IMR-90 (cell line): ENCODE results near the gene ATP8B2. TPM values are rescaled to one million over a fixed set of nuclear protein-coding genes. Genes with fewer than 3 reads are reported as not detected.

Source experiments
- ATAC-seq: fragments of 200-7000 bp; cut with Tn5 transposase; 2 replicates; pipeline ENCODE4 v1.9.1; 2020; ENCODE audit warnings: low read depth, mild to moderate bottlenecking, moderate library complexity
- BruUV-seq: library from RNA; stranded (reverse); fragments of 400-500 nt; replicated peaks from 2 replicates; lab custom pipeline; 2021; lab: Mats Ljungman, UMichigan
- CTCF ChIA-PET: fragments of 300-600 bp; formaldehyde crosslinking; extraction: SDS; loops from one replicate; lab custom pipeline; 2021; ENCODE audit warnings: antibody characterized with exemption; lab: Yijun Ruan, JAX
- POLR2A ChIA-PET: fragments of 300-600 bp; sonication (Branson Sonifier 250); formaldehyde crosslinking; loops from one replicate; lab custom pipeline; 2022; ENCODE audit warnings: antibody characterized with exemption; ENCODE audit not compliant: unreplicated experiment; lab: Charles Lee
- DNase-seq: peaks from one replicate; pipeline ENCODE4 v3.0.0; 2013
- H2AFZ ChIP-seq: replicated peaks from 2 replicates; pipeline ENCODE3; 2013; ENCODE audit warnings: low read length, mild to moderate bottlenecking; ENCODE audit not compliant: poor library complexity
- H2AK5ac ChIP-seq: 2 replicates; pipeline ENCODE4 v1.6.1; 2013; ENCODE audit warnings: low read depth, low read length, inconsistent platforms
- H2AK9ac ChIP-seq: replicated peaks from 2 replicates; pipeline ENCODE3; 2013; ENCODE audit warnings: mild to moderate bottlenecking, low read depth, low read length, moderate library complexity; ENCODE audit not compliant: poor library complexity
- H2BK120ac ChIP-seq: 2 replicates; pipeline ENCODE4 v1.6.1; 2013; ENCODE audit warnings: low read depth, low read length, inconsistent platforms
- H2BK15ac ChIP-seq: 3 replicates; pipeline ENCODE4 v1.6.1; 2013; ENCODE audit warnings: low read depth, low read length, inconsistent platforms
- H2BK20ac ChIP-seq: 2 replicates; pipeline ENCODE4 v1.6.1; 2013; ENCODE audit warnings: low read depth, mild to moderate bottlenecking, inconsistent platforms, low read length, moderate library complexity
- H2BK5ac ChIP-seq: 2 replicates; pipeline ENCODE4 v1.6.1; 2013; ENCODE audit warnings: mild to moderate bottlenecking, low read depth, low read length, inconsistent platforms; ENCODE audit not compliant: poor library complexity, severe bottlenecking
- H3K14ac ChIP-seq: replicated peaks from 2 replicates; pipeline ENCODE4 v1.6.1; 2013; ENCODE audit warnings: low read depth, low read length, inconsistent platforms
- H3K18ac ChIP-seq: 2 replicates; pipeline ENCODE4 v1.6.1; 2013; ENCODE audit warnings: low read depth, low read length, control low read depth
- H3K23ac ChIP-seq: 2 replicates; pipeline ENCODE4 v1.6.1; 2013; ENCODE audit warnings: low read depth, low read length, inconsistent platforms
- H3K27ac ChIP-seq: 2 replicates; pipeline ENCODE4 v1.5.1; 2013; ENCODE audit warnings: mild to moderate bottlenecking, control low read depth, low read length; ENCODE audit not compliant: insufficient read depth
- H3K27me3 ChIP-seq: 2 replicates; pipeline ENCODE4 v1.6.1; 2013; ENCODE audit warnings: low read length; ENCODE audit not compliant: control insufficient read depth, insufficient read depth
- H3K36me3 ChIP-seq: 2 replicates; pipeline ENCODE4 v1.6.1; 2013; ENCODE audit warnings: low read length, mixed read lengths; ENCODE audit not compliant: control insufficient read depth, insufficient read depth
- H3K4ac ChIP-seq: 2 replicates; pipeline ENCODE4 v1.6.1; 2013; ENCODE audit warnings: low read depth, low read length, inconsistent platforms
- H3K4me1 ChIP-seq: 2 replicates; pipeline ENCODE4 v1.6.1; 2013; ENCODE audit warnings: low read length, mixed read lengths; ENCODE audit not compliant: control insufficient read depth, insufficient read depth
- H3K4me2 ChIP-seq: 2 replicates; pipeline ENCODE4 v1.6.1; 2013; ENCODE audit warnings: low read depth, mild to moderate bottlenecking, control low read depth, low read length, moderate library complexity
- H3K4me3 ChIP-seq: 2 replicates; pipeline ENCODE4 v1.5.1; 2013; ENCODE audit warnings: low read depth, mild to moderate bottlenecking, control low read depth, low read length, moderate library complexity; ENCODE audit not compliant: insufficient read depth
- H3K56ac ChIP-seq: 2 replicates; pipeline ENCODE4 v1.6.1; 2013; ENCODE audit warnings: low read length, inconsistent platforms; ENCODE audit not compliant: insufficient read depth; ENCODE audit errors: extremely low read depth
- H3K79me1 ChIP-seq, 2 experiments: 2 replicates each; pipeline ENCODE4 v1.6.1; 2013; ENCODE audit warnings: low read length in 2 of 2, inconsistent platforms in 1 of 2, low read depth in 1 of 2
- H3K9ac ChIP-seq: 2 replicates; pipeline ENCODE4 v1.6.1; 2013; ENCODE audit warnings: low read depth, low read length, control low read depth
- H3K9me1 ChIP-seq: 2 replicates; pipeline ENCODE4 v1.6.1; 2013; ENCODE audit warnings: low read length, inconsistent platforms; ENCODE audit not compliant: insufficient read depth
- H3K9me3 ChIP-seq: 2 replicates; pipeline ENCODE4 v1.6.1; 2013; ENCODE audit warnings: low read length; ENCODE audit not compliant: control insufficient read depth, insufficient read depth
- H4K20me1 ChIP-seq: 2 replicates; pipeline ENCODE4 v1.6.1; 2013; ENCODE audit warnings: low read length, inconsistent platforms; ENCODE audit not compliant: insufficient read depth
- H4K5ac ChIP-seq: 2 replicates; pipeline ENCODE4 v1.6.1; 2013; ENCODE audit warnings: mild to moderate bottlenecking, low read depth, low read length, control low read depth
- H4K8ac ChIP-seq, 2 experiments: 2 replicates each; pipeline ENCODE4 v1.6.1; 2013; ENCODE audit warnings: low read depth in 2 of 2, low read length in 2 of 2, control low read depth in 1 of 2, inconsistent platforms in 1 of 2
- H4K91ac ChIP-seq: 2 replicates; pipeline ENCODE4 v1.6.1; 2013; ENCODE audit warnings: low read depth, low read length, inconsistent platforms; ENCODE audit not compliant: insufficient read depth
- SMC3 ChIP-seq: fragments of 150-350 bp; IDR thresholded peaks from 2 replicates; pipeline ENCODE4 v1.6.1; 2016; ENCODE audit warnings: low read depth, mild to moderate bottlenecking, antibody characterized with exemption, low read length, moderate library complexity
- WGBS, 2 experiments: methylation state at CpG; one replicate each; pipeline versions ENCODE4 v1.1.5 to v1.1.7; 2013; ENCODE audit warnings: missing lambda C conversion rate in 2 of 2; ENCODE audit not compliant: insufficient read length in 1 of 2; ENCODE audit errors: extremely low coverage in 2 of 2; 5-methylcytosine and 5-hydroxymethylcytosine counted together
- dilution Hi-C: fragments of 300-500 bp; cut with HindIII; formaldehyde crosslinking; loops from one replicate; pipeline ENCODE4 v1.14.3; 2018; ENCODE audit warnings: low sequenced_read_pairs; ENCODE audit not compliant: unreplicated experiment
- in situ Hi-C: fragments of 300-500 bp; cut with MboI; formaldehyde crosslinking; loops from 3 replicates; pipeline ENCODE4 v1.14.3; 2019; ENCODE audit warnings: low sequenced_read_pairs, inconsistent platforms, mixed read lengths
- intact Hi-C: fragments of 100-400 bp; cut with micrococcal nuclease; formaldehyde crosslinking; loops from 2 replicates; pipeline ENCODE4 v1.10.0; 2022
- polyA plus RNA-seq, 3 experiments: library from polyadenylated mRNA; depleted of rRNA; stranded (reverse); fragments of >200 nt; gene quantifications; 2 replicates each; pipeline ENCODE4 v1.2.3, GENCODE V29; 2012; ENCODE audit warnings: low replicate concordance in 1 of 3
- total RNA-seq: library from RNA; depleted of rRNA; stranded (reverse); fragments of >200 nt; gene quantifications from 2 replicates; pipeline ENCODE4 v1.2.3, GENCODE V29; 2012

Gene ATP8B2
- total and polyA plus RNA-seq, 2 of the 4 experiments (the other 2 are of a cell fraction): 79.4 to 91.0 TPM

GRCh38 chr1:154391086-154391770, 65.9 kb downstream of the ATP8B2 start:
- Histone ChIP-seq H3K56ac (no peak overlapping the region), H3K18ac (no peak overlapping the region), H4K5ac (no peak overlapping the region), H3K27me3 (peaks cover 26% of the 10 kb centered on the region), H4K20me1 (no peaks in the 10 kb centered on the region), H2BK15ac (no peak overlapping the region), H4K8ac (no peak overlapping the region), H3K4me1 (no peaks in the 10 kb centered on the region), H3K79me1 (no peaks in the 10 kb centered on the region), H2AFZ (no peak overlapping the region), H2AK9ac (no peak overlapping the region), H3K9ac (no peak overlapping the region), H2AK5ac (no peak overlapping the region), H3K9me1 (peaks cover 3% of the 10 kb centered on the region; the same call in 1 of the 2 replicates), H3K4me2 (no peak overlapping the region), H3K4me3 (no peak overlapping the region), H2BK20ac (no peak overlapping the region), H3K9me3 (no peaks in the 10 kb centered on the region), H4K91ac (no peak overlapping the region), H3K36me3 (no peaks in the 10 kb centered on the region), H3K23ac (no peak overlapping the region), H3K27ac (no peak overlapping the region), H3K14ac (no peak overlapping the region), H2BK5ac (no peak overlapping the region), H3K4ac (no peak overlapping the region), H2BK120ac (no peak overlapping the region)
- BruUV-seq: no TSS peak
- ChIA-PET CTCF (no interaction called here), POLR2A (no interaction called here)
- in situ Hi-C loops (no loop called here), dilution Hi-C loops (no loop called here), intact Hi-C loops (no loop called here)
- 80% methylated on average over 1 of the region's 9 CpGs; no CpG with 5 or more reads in 1 of the 2 experiments for WGBS, 2 experiments
- no peak for DNase-seq
- TF ChIP-seq SMC3: no peak
- ATAC-seq: no peak
